Measurements from ENCODE around the gene MYCBPAP. TPM values are rescaled to one million over a fixed set of nuclear protein-coding genes. Genes with fewer than 3 reads are reported as not detected.

MYCBPAP gene
- total and polyA plus RNA-seq, 11 donors: 0.29 to 2.4 (median 0.76) TPM; not detected in 1

- H3K27ac ChIP-seq: no peak overlapping the region
- H3K27me3 ChIP-seq: no peaks in the 10 kb centered on the region
- WGBS, 4 donors: 90 to 97% (median 95%) methylated on average over 8 of the region's 8 CpGs
- ATAC-seq (no peak), DNase-seq (no peak)
- no peak for TF ChIP-seq CTCF (IDR thresholded peaks at IDR 0.05)
- TF ChIP-seq POLR2A (IDR thresholded peaks at IDR 0.05): no peak
- no peak overlapping the region for H3K4me3 ChIP-seq
- no peaks in the 10 kb centered on the region for H3K4me1 ChIP-seq
- no peaks in the 10 kb centered on the region for H3K36me3 ChIP-seq
- H3K9me3 ChIP-seq: no peaks in the 10 kb centered on the region
- intact Hi-C loops (cut with DNase I): no loop called here
These were observed 12.3 kb upstream of the MYCBPAP start for GRCh38 chr17:50495918-50496317.

GRCh38 chr17:50498021-50498874 lies 10.0 kb upstream of the MYCBPAP start:
- no peaks in the 10 kb centered on the region for H3K27me3 ChIP-seq
- no peaks in the 10 kb centered on the region for H3K4me1 ChIP-seq
- WGBS, 4 donors: 78 to 92% (median 87%) methylated on average over 5 to 7 of the region's 7 CpGs
- DNase-seq (no peak), ATAC-seq (no peak)
- H3K27ac ChIP-seq: no peak overlapping the region
- H3K36me3 ChIP-seq: no peaks in the 10 kb centered on the region
- H3K9me3 ChIP-seq: no peaks in the 10 kb centered on the region
- no peak overlapping the region for H3K4me3 ChIP-seq
- intact Hi-C loops (cut with DNase I): no loop called here
- TF ChIP-seq POLR2A (IDR thresholded peaks at IDR 0.05) (no peak), CTCF (IDR thresholded peaks at IDR 0.05) (no peak)

GRCh38 chr17:50499270-50499669 lies 9.0 kb upstream of the MYCBPAP start:
- H3K4me3 ChIP-seq: no peak overlapping the region
- no peak overlapping the region for H3K27ac ChIP-seq
- H3K4me1 ChIP-seq: no peaks in the 10 kb centered on the region
- intact Hi-C loops (cut with DNase I): no loop called here
- no peak for ATAC-seq
- H3K36me3 ChIP-seq: no peaks in the 10 kb centered on the region
- no peak for DNase-seq
- H3K9me3 ChIP-seq: no peaks in the 10 kb centered on the region
- no peaks in the 10 kb centered on the region for H3K27me3 ChIP-seq
- no peak for TF ChIP-seq CTCF (IDR thresholded peaks at IDR 0.05)

- WGBS, 4 donors: 94 to 99% (median 95%) methylated on average over 2 of the region's 2 CpGs
- H3K4me1 ChIP-seq: no peaks in the 10 kb centered on the region
- TF ChIP-seq POLR2A (IDR thresholded peaks at IDR 0.05) (no peak), CTCF (IDR thresholded peaks at IDR 0.05) (no peak)
- H3K9me3 ChIP-seq: no peaks in the 10 kb centered on the region
- intact Hi-C loops (cut with DNase I): no loop called here
- ATAC-seq (no peak), DNase-seq (no peak)
- no peaks in the 10 kb centered on the region for H3K36me3 ChIP-seq
- no peak overlapping the region for H3K27ac ChIP-seq
- no peak overlapping the region for H3K4me3 ChIP-seq
- H3K27me3 ChIP-seq: no peaks in the 10 kb centered on the region
These were observed 8.5 kb upstream of the MYCBPAP start for GRCh38 chr17:50499721-50500120.
